GM12878 (cell line): ENCODE measurements around the gene MAGED4B. TPM values are rescaled to one million over a fixed set of nuclear protein-coding genes. Genes with fewer than 3 reads are reported as not detected.
"Not testable (repeated sequence)": the region's sequence is repeated elsewhere in the genome, so short reads cannot be mapped to it uniquely, and the experiment has no call there.

Source experiments
- ATAC-seq: fragments of 200-7000 bp; cut with Tn5 transposase; 3 replicates; pipeline ENCODE4 v1.9.1; 2020; ENCODE audit warnings: mild to moderate bottlenecking, moderate library complexity
- Bru-seq: library from RNA; stranded (reverse); fragments of 400-500 nt; gene quantifications from one replicate; lab custom pipeline; 2021; lab: Mats Ljungman, UMichigan
- BruChase-seq, 2 experiments: library from RNA; stranded (reverse); fragments of 400-500 nt; gene quantifications; one replicate each; lab custom pipeline; 2021; lab: Mats Ljungman, UMichigan
- BruUV-seq: library from RNA; stranded (reverse); fragments of 400-500 nt; replicated peaks from 2 replicates; lab custom pipeline; 2021; lab: Mats Ljungman, UMichigan
- CTCF ChIA-PET: fragments of 300-600 bp; sonication (Branson Sonifier 250); formaldehyde crosslinking; extraction: SDS; loops from one replicate; lab custom pipeline; 2021; ENCODE audit warnings: inconsistent platforms; lab: Yijun Ruan, JAX
- POLR2A ChIA-PET: fragments of 350-600 bp; formaldehyde crosslinking; extraction: SDS; loops from one replicate; lab custom pipeline; 2021; ENCODE audit warnings: inconsistent platforms; lab: Charles Lee
- RAD21 ChIA-PET: fragments of 300-600 bp; sonication (Branson Sonifier 250); formaldehyde crosslinking; loops from one replicate; lab custom pipeline; 2023; ENCODE audit warnings: antibody characterized with exemption; ENCODE audit not compliant: unreplicated experiment; lab: Charles Lee
- SMC1A ChIA-PET: fragments of 300-600 bp; sonication (Branson Sonifier 250); formaldehyde crosslinking; loops from one replicate; lab custom pipeline; 2023; ENCODE audit not compliant: unreplicated experiment, uncharacterized antibody; lab: Charles Lee
- DNase-seq: peaks from one replicate; pipeline ENCODE4 v3.0.0-alpha.2; 2011; ENCODE audit warnings: low read depth, low spot score
- FAIRE-seq: peaks from 3 replicates; lab custom pipeline; 2011; peaks lifted over from hg19 to GRCh38; lab: Jason Lieb, UNC
- H2AFZ ChIP-seq: 2 replicates; pipeline ENCODE4 v1.6.0; 2011; ENCODE audit warnings: low read depth, low read length, control low read depth; ENCODE audit not compliant: control insufficient read depth
- H3K27ac ChIP-seq: 2 replicates; pipeline ENCODE4 v1.5.1; 2011; ENCODE audit warnings: control low read depth; ENCODE audit not compliant: control insufficient read depth, insufficient read depth
- H3K27me3 ChIP-seq, 2 experiments: replicated peaks in 1 of 2; 2 replicates each; pipeline versions ENCODE4 v1.6.0 to v1.6.1; 2011; ENCODE audit warnings: low read length in 1 of 2; ENCODE audit not compliant: control insufficient read depth in 2 of 2, insufficient read depth in 2 of 2
- H3K36me3 ChIP-seq, 2 experiments: 2 replicates each; pipeline ENCODE4 v1.5.1; 2011; ENCODE audit warnings: low read length in 1 of 2; ENCODE audit not compliant: control insufficient read depth in 2 of 2, insufficient read depth in 2 of 2
- H3K4me1 ChIP-seq: 2 replicates; pipeline ENCODE4 v1.6.1; 2011; ENCODE audit warnings: mild to moderate bottlenecking, low read length, moderate library complexity, mixed read lengths; ENCODE audit not compliant: control insufficient read depth, insufficient read depth
- H3K4me2 ChIP-seq: 2 replicates; pipeline ENCODE4 v1.6.0; 2011; ENCODE audit warnings: control low read depth; ENCODE audit not compliant: control insufficient read depth, insufficient read depth
- H3K4me3 ChIP-seq: fragments of 200-600 bp; sonication (generic); 2 replicates; pipeline ENCODE4 v1.5.1; 2016
- H3K79me2 ChIP-seq: 2 replicates; pipeline ENCODE4 v1.6.0; 2011; ENCODE audit warnings: low read length; ENCODE audit not compliant: control insufficient read depth, insufficient read depth
- H3K9ac ChIP-seq: 2 replicates; pipeline ENCODE4 v1.8.0; 2011; ENCODE audit warnings: low read length, control low read depth, mixed read lengths; ENCODE audit not compliant: control insufficient read depth, insufficient read depth
- H3K9me3 ChIP-seq: replicated peaks from 3 replicates; pipeline ENCODE4 v1.5.1; 2011; ENCODE audit warnings: mild to moderate bottlenecking, low read length; ENCODE audit not compliant: control insufficient read depth, insufficient read depth
- H4K20me1 ChIP-seq: 2 replicates; pipeline ENCODE4 v1.6.0; 2011; ENCODE audit not compliant: control insufficient read depth, insufficient read depth
- ATF2 ChIP-seq: IDR thresholded peaks from 2 replicates; pipeline ENCODE4 v1.6.1; 2012; ENCODE audit warnings: low read length, inconsistent platforms
- CREM ChIP-seq: IDR thresholded peaks from 2 replicates; pipeline ENCODE4 v1.6.1; 2014; ENCODE audit warnings: antibody characterized with exemption, low read depth
- MEF2A ChIP-seq: IDR thresholded peaks from 2 replicates; pipeline ENCODE4 v1.6.1; 2011; ENCODE audit warnings: low read depth, mild to moderate bottlenecking, low read length, moderate library complexity; ENCODE audit not compliant: insufficient read depth
- POU2F2 ChIP-seq: IDR thresholded peaks from 3 replicates; pipeline ENCODE4 v1.6.1; 2011; ENCODE audit warnings: low read depth, mild to moderate bottlenecking, low read length, borderline replicate concordance
- STAT3 ChIP-seq: IDR thresholded peaks from 2 replicates; pipeline ENCODE4 v1.6.1; 2011; ENCODE audit warnings: low read depth, low read length, improper control_type of control experiment
- SUPT20H ChIP-seq: IDR thresholded peaks from 2 replicates; pipeline ENCODE4 v1.6.1; 2011; ENCODE audit warnings: low read depth, mild to moderate bottlenecking, low read length, moderate library complexity, borderline replicate concordance; ENCODE audit not compliant: control insufficient read depth
- WGBS: methylation state at CpG from one replicate; pipeline ENCODE4 v1.1.6; 2016; ENCODE audit warnings: low lambda C conversion rate; ENCODE audit not compliant: insufficient replicate concordance, insufficient coverage; ENCODE audit errors: missing lambda C conversion rate; 5-methylcytosine and 5-hydroxymethylcytosine counted together
- in situ Hi-C: fragments of 300-500 bp; cut with MboI; formaldehyde crosslinking; loops from 9 replicates; pipeline ENCODE4 v1.14.3; 2018; ENCODE audit warnings: mixed read lengths
- intact Hi-C: fragments of 100-400 bp; cut with micrococcal nuclease; formaldehyde crosslinking; loops from one replicate; pipeline ENCODE4 v1.14.2; 2022; ENCODE audit not compliant: unreplicated experiment
- long read RNA-seq, 2 experiments: library from polyadenylated mRNA; unstranded; transcript quantifications; one replicate each; pipeline ENCODE4 v2.0.0, GENCODE V29; 2019 to 2020
- polyA minus RNA-seq, 3 experiments: library from RNA; depleted of rRNA, polyadenylated mRNA; stranded (reverse); fragments of >200 nt; gene quantifications; 2 replicates each; pipeline ENCODE4 v1.2.3, GENCODE V29; 2011
- polyA plus RNA-seq, 11 experiments: library from polyadenylated mRNA; depleted of rRNA in 4 of 11; unstranded in 6 of 11; stranded (reverse) in 5 of 11; fragments of >200 nt; fragmentation: Nextera tagmentation in 4 of 11; fragmentation: Illumina TruSeq in 1 of 11; extraction: Ambion mirVana in 4 of 11; extraction: Trizol in 1 of 11; gene quantifications; 1 replicate in 1 of 11; 2 replicates in 10 of 11; pipeline versions ENCODE4 v1.2.1 to v1.2.3, GENCODE V29; 2011 to 2016; ENCODE audit warnings: inconsistent platforms in 2 of 11, missing spikeins in 2 of 11, low read depth in 1 of 11
- total RNA-seq, 4 experiments: library from RNA; depleted of rRNA in 3 of 4; stranded (reverse); fragments of >200 nt in 3 of 4; fragmentation: Illumina TruSeq in 1 of 4; extraction: Trizol in 1 of 4; gene quantifications; 2 replicates each; pipeline versions ENCODE4 v1.2.1 to v1.2.3, GENCODE V29; 2013 to 2021

MAGED4B gene
- total RNA-seq (2013; cell fraction: nucleolus; rRNA removed), result not detected in 2 replicates
- total RNA-seq (2014; rRNA removed) (not detected in 2 replicates), total RNA-seq (2014; rRNA removed; fragmentation: Illumina TruSeq; extraction: Trizol) (not detected in 2 replicates), total RNA-seq (2021) (0.13 TPM in 1 of 2 replicates, not detected in the other), polyA plus RNA-seq (2011; rRNA removed) (0.12 TPM in 1 of 2 replicates, not detected in the other), polyA plus RNA-seq (2014; fragmentation: Illumina TruSeq; extraction: Trizol) (not detected in 2 replicates), polyA plus RNA-seq (2014; fragmentation: Nextera tagmentation; extraction: Ambion mirVana) (not detected), polyA plus RNA-seq (2014; rRNA removed) (not detected in 2 replicates), polyA plus RNA-seq (2016; fragmentation: Nextera tagmentation; extraction: Ambion mirVana) (under 1 TPM in 1 of 2 experiments, not detected in 1; 0.67 TPM), polyA minus RNA-seq (2011; rRNA and poly(A)+ RNA removed) (not detected in 2 replicates), Bru-seq, nascent RNA (not detected), BruChase-seq, experiment 1, labeled RNA remaining after a 6-hour chase (not detected), BruChase-seq, experiment 2, labeled RNA remaining after a 2-hour chase (not detected)
- 0.10 TPM for polyA plus RNA-seq (2011; ENCODE audit: low read depth)
- polyA plus RNA-seq (2011; cell fraction: cytosol; rRNA removed), result 0.05 and 0.06 TPM in 2 replicates
- 0.15 and 0.41 TPM in 2 replicates for polyA plus RNA-seq (2011; cell fraction: nucleus; rRNA removed)
- 1.2 TPM in 2 replicates for polyA plus RNA-seq (2012)
- not detected in 2 replicates for polyA minus RNA-seq (2011; cell fraction: cytosol; rRNA and poly(A)+ RNA removed)
- polyA minus RNA-seq (2011; cell fraction: nucleus; rRNA and poly(A)+ RNA removed), result 0.67 TPM in 1 of 2 replicates, not detected in the other
- long read RNA-seq, experiment 1, result 0 reads
- long read RNA-seq, experiment 2, result 0 reads

- DNase-seq, H3K4me1 ChIP-seq, H3K9ac ChIP-seq, POLR2A ChIA-PET, H3K27ac ChIP-seq, SMC1A ChIA-PET, H3K9me3 ChIP-seq, H3K36me3 ChIP-seq, BruUV-seq, H3K79me2 ChIP-seq, H3K4me2 ChIP-seq, in situ Hi-C loops, H4K20me1 ChIP-seq, H3K4me3 ChIP-seq, ATAC-seq, intact Hi-C loops, H2AFZ ChIP-seq, H3K27me3 ChIP-seq, RAD21 ChIA-PET, CTCF ChIA-PET, FAIRE-seq: not testable (repeated sequence)
- no CpG with 5 or more reads among the region's 56 CpGs for WGBS
These were observed at the start of gene MAGED4B for GRCh38 chrX:52068666-52069640. Gene MAGED4B (minus strand): TSS chrX:52069183. CDS start chrX:52068172, 1,011 bp downstream.

- H3K27ac ChIP-seq, result no peak overlapping the region
- no TSS peak for BruUV-seq
- H3K9ac ChIP-seq, result no peak overlapping the region
- no peak overlapping the region for H3K4me3 ChIP-seq
- RAD21 ChIA-PET, result no interaction called here
- no peak overlapping the region for H3K4me2 ChIP-seq
- no peaks in the 10 kb centered on the region for H3K4me1 ChIP-seq
- H3K27me3 ChIP-seq, result no peaks in the 10 kb centered on the region
- CTCF ChIA-PET, result no interaction called here
- intact Hi-C loops (no loop called here), in situ Hi-C loops (no loop called here)
- FAIRE-seq (no peak), ATAC-seq (no peak), DNase-seq (no peak)
- 22% methylated on average over 3 of the region's 3 CpGs for WGBS
- no peaks in the 10 kb centered on the region for H3K9me3 ChIP-seq
- no peaks in the 10 kb centered on the region for H3K79me2 ChIP-seq
- no peaks in the 10 kb centered on the region for H4K20me1 ChIP-seq
- TF ChIP-seq MEF2A, result no peak
- TF ChIP-seq CREM, result no peak
- TF ChIP-seq STAT3, result no peak
- TF ChIP-seq POU2F2, result no peak
- TF ChIP-seq ATF2, result no peak
- TF ChIP-seq SUPT20H, result no peak
- H2AFZ ChIP-seq, result no peak overlapping the region
- POLR2A ChIA-PET, result no interaction called here
- SMC1A ChIA-PET, result no interaction called here
- no peaks in the 10 kb centered on the region for H3K36me3 ChIP-seq
These were observed 49.3 kb upstream of the MAGED4B start for GRCh38 chrX:52118262-52118661.
